Esophagus (tissue), 2 donors: Measurements from ENCODE around the gene PPP2R5C. TPM values are rescaled to one million over a fixed set of nuclear protein-coding genes. Genes with fewer than 3 reads are reported as not detected.
A peak's percentile ranks its signal among the peaks of the same experiment; 100 is the strongest.

ENCODE experiments used
- H3K27ac ChIP-seq, 2 donors: one replicate each; pipeline ENCODE4 v1.5.1; 2013; ENCODE audit warnings: low read depth in 2 of 2, mild to moderate bottlenecking in 2 of 2, inconsistent platforms in 1 of 2, low read length in 1 of 2, moderate library complexity in 1 of 2
- H3K27me3 ChIP-seq, 2 donors: one replicate each; pipeline ENCODE4 v1.6.1; 2013; ENCODE audit warnings: low read length in 2 of 2, control low read depth in 1 of 2, mild to moderate bottlenecking in 1 of 2; ENCODE audit not compliant: insufficient read depth in 2 of 2, control insufficient read depth in 1 of 2
- H3K36me3 ChIP-seq, 2 donors: one replicate each; pipeline ENCODE4 v1.6.1; 2013; ENCODE audit warnings: low read length in 1 of 2; ENCODE audit not compliant: control insufficient read depth in 2 of 2, insufficient read depth in 2 of 2
- H3K4me1 ChIP-seq, 2 donors: one replicate each; pipeline ENCODE4 v1.6.1; 2013; ENCODE audit warnings: low read length in 1 of 2; ENCODE audit not compliant: control insufficient read depth in 2 of 2, insufficient read depth in 2 of 2
- H3K4me3 ChIP-seq, 2 donors: one replicate each; pipeline ENCODE4 v1.5.1; 2013; ENCODE audit warnings: low read length in 2 of 2, mild to moderate bottlenecking in 2 of 2, low read depth in 1 of 2, moderate library complexity in 1 of 2
- H3K9me3 ChIP-seq, 2 donors: one replicate each; pipeline ENCODE4 v1.6.1; 2013; ENCODE audit warnings: mild to moderate bottlenecking in 2 of 2, low read depth in 1 of 2, low read length in 1 of 2, moderate library complexity in 1 of 2; ENCODE audit not compliant: control insufficient read depth in 2 of 2, insufficient read depth in 1 of 2
- WGBS, 2 donors: extraction: QIAGEN DNeasy Blood & Tissue Kit; methylation state at CpG; one replicate each; pipeline ENCODE4 v1.1.7; 2013; 5-methylcytosine and 5-hydroxymethylcytosine counted together
- polyA plus RNA-seq, 2 donors: library from polyadenylated mRNA; stranded (reverse); fragments of 200-250 nt; gene quantifications; one replicate each; pipeline ENCODE4 v1.2.3, GENCODE V29; 2013
- donor health status: healthy with polysubstance abuse.
- donor health status: Bipolar disorder and iron deficiency.

PPP2R5C gene
- polyA plus RNA-seq, 2 donors = 64.8 to 87.3 TPM

DNA sequence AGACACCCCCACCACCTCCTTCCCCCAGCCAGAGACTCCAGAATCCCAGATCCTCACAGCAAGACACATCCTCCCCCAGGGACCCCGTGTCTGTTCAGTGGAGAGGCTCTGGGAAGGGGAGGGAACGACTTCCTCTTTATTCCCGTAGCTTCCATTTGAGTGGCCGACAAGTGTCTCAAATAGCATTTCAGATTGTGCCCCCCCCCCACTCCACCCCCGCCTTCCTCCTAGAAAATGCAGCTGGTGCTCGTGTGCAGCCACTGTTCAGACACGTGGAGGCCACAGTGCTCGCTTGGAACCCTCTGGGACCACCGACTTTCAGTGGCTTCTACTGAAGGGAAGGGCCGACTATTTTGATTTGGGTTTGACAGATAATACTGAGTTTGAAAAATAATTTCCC lies 14.3 kb downstream of the PPP2R5C start:
- peaks cover 0 to 3% of the 10 kb centered on the region in 2 donors for H3K4me1 ChIP-seq
- H3K36me3 ChIP-seq = no peaks in the 10 kb centered on the region
- H3K27ac ChIP-seq = no peak overlapping the region
- no peaks in the 10 kb centered on the region for H3K27me3 ChIP-seq
- H3K9me3 ChIP-seq = no peaks in the 10 kb centered on the region
- no peak overlapping the region for H3K4me3 ChIP-seq
- WGBS, 2 donors = 80 to 82% methylated on average over 9 to 10 of the region's 10 CpGs

- H3K9me3 ChIP-seq = no peaks in the 10 kb centered on the region
- H3K27me3 ChIP-seq = no peaks in the 10 kb centered on the region
- H3K36me3 ChIP-seq = no peaks in the 10 kb centered on the region
- H3K4me3 ChIP-seq = no peak overlapping the region
- H3K4me1 ChIP-seq = peaks cover 0 to 7% of the 10 kb centered on the region in 2 donors
- no peak overlapping the region for H3K27ac ChIP-seq
- WGBS, 2 donors = 80 to 88% methylated on average over 6 of the region's 6 CpGs
These were observed 14.8 kb downstream of the PPP2R5C start for GRCh38 chr14:101776344-101776743.

GRCh38 chr14:101780390-101780789 lies 18.9 kb downstream of the PPP2R5C start:
- H3K27me3 ChIP-seq = no peaks in the 10 kb centered on the region
- H3K27ac ChIP-seq = no peak overlapping the region

GRCh38 chr14:101780887-101781239 lies 19.4 kb downstream of the PPP2R5C start:
- Histone ChIP-seq H3K27ac (no peak overlapping the region), H3K27me3 (no peaks in the 10 kb centered on the region), H3K36me3 (no peaks in the 10 kb centered on the region), H3K4me1 (peaks cover 0 to 7% of the 10 kb centered on the region in 2 donors), H3K4me3 (peak overlapping the region; percentile 41 to 56), H3K9me3 (no peaks in the 10 kb centered on the region)
- 16 to 23% methylated on average over 15 of the region's 15 CpGs for WGBS, 2 donors

More at GRCh38 chr14:101780390-101780789, 18.9 kb downstream of the PPP2R5C start:
- no peaks in the 10 kb centered on the region for H3K36me3 ChIP-seq
- peaks cover 0 to 7% of the 10 kb centered on the region in 2 donors for H3K4me1 ChIP-seq
- 75 to 81% methylated on average over 11 of the region's 11 CpGs for WGBS, 2 donors
- H3K9me3 ChIP-seq = no peaks in the 10 kb centered on the region
- H3K4me3 ChIP-seq = no peak overlapping the region

DNA sequence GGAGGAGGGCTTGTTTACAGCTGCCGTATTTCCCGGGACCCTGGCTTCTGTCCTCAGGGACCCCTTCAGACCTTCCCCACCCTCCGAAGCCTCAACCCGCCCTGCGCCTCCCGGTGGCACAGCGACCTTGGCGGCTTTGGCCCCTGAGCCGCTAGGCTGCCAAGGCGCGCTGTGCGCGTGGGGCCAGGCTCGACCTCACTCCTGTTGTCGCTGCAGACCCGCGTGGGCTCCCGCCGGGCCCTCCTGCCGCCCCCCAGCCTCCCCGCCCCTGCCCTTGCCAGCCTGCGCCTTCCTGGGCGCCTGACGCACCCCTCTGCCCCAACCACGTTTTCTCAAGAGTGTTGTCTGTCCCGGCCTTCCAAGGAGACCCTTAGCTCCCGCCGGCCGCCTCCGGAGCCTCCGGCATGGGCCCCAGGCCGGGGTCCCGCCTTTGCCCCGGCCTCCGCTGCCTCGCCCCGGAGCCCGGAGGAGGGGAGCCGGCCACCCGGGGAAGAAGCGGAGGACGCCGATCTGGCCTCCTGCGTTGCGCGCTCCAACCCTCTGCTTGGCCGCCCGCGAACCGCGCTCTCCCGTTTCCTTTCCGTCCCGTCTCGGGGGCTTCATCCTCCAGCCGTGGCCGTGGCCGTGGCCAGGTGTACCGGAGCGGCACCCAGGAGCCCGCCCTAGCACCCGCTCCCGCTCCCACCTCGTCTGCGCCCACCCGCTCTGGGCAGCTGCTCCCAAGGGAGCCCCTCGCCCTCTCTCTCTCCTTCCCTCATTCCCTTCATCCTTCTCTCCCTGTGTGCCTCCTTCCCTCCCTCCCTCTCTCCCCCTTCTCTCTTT lies 19.9 kb downstream of the PPP2R5C start:
- no peaks in the 10 kb centered on the region for H3K9me3 ChIP-seq
- H3K4me3 ChIP-seq = peak overlapping the region; percentile 41 to 56
- H3K27me3 ChIP-seq = no peaks in the 10 kb centered on the region
- no peak overlapping the region for H3K27ac ChIP-seq
- no peaks in the 10 kb centered on the region for H3K36me3 ChIP-seq
- H3K4me1 ChIP-seq = peaks cover 0 to 7% of the 10 kb centered on the region in 2 donors
- 0 to 2% methylated on average over 49 to 67 of the region's 67 CpGs for WGBS, 2 donors

DNA sequence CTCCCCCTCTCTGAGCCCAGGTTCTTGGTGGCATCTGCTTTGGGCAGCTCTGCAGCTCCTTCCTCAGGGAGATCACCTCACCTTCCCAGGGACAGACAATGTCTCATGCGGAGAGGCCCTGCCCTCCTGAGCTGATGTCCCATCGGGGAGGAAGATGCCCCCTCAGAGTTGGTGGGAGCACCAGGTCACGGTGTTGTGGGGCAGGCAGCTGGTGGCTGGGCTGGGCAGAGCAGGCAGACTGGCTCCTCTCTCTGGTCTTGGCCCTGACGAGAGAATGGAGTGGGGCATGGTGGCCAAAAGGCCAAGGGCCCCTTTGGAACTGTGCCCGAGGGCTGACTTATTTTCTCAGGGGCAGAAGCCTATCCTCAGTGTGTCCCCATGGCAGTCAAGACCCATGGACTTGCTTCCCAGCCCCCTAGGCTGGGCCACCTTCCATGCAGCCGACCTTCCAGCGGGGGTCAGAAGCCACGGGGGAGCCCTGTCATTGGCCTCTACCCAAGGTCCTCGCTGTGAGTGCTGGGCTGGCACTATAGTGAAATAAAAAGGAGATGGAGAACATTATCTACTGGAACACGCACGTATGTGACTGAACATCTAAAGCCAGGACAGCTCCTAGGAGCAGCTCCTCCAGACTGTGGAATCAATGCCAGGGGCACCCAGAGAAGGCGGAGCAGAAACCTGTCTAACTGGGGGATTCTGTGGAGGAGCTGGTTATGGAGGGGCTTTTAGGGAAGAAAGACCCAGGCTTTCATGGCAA lies 21.9 kb downstream of the PPP2R5C start:
- H3K36me3 ChIP-seq = peaks cover 0 to 3% of the 10 kb centered on the region in 2 donors
- no peak overlapping the region for H3K4me3 ChIP-seq
- H3K27ac ChIP-seq = no peak overlapping the region
- H3K27me3 ChIP-seq = no peaks in the 10 kb centered on the region
- peaks cover 0 to 7% of the 10 kb centered on the region in 2 donors for H3K4me1 ChIP-seq
- no peaks in the 10 kb centered on the region for H3K9me3 ChIP-seq
- 90 to 95% methylated on average over 12 of the region's 12 CpGs for WGBS, 2 donors

GRCh38 chr14:101784631-101785030 lies 23.1 kb downstream of the PPP2R5C start:
- H3K4me1 ChIP-seq = peaks cover 0 to 7% of the 10 kb centered on the region in 2 donors
- 75 to 79% methylated on average over 6 of the region's 6 CpGs for WGBS, 2 donors
- peaks cover 0 to 3% of the 10 kb centered on the region in 2 donors for H3K36me3 ChIP-seq
- H3K4me3 ChIP-seq = no peak overlapping the region
- H3K9me3 ChIP-seq = no peaks in the 10 kb centered on the region
- no peaks in the 10 kb centered on the region for H3K27me3 ChIP-seq
- H3K27ac ChIP-seq = no peak overlapping the region

DNA sequence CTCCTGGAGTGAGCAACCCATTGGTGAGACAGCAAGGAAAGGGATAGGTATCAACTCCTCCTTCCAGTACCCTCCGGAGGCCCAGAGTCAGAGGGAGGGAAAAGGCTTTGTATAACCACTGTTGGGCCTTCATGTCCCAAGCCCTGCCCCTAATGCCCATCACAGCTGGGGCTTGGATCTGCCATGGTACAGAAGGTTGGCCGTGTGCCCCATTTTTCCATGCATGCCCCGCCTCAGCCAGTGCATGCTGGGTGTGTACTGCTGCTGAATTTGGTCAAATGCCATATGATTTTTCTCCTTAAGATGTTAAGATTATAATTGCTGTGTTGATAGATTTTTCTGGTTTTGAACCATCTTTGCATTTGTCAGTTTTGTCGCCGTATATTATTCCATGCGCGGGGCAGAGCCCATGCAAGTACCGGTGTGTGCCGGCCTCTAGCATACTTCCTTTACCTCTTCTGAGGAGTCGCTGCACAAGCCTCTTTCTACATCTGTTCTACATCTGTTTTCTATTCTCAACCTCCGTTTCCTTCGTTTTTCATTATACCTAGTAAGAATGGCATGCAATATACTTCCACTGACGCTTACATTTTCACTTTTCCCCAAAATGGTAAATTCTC lies 26.6 kb downstream of the PPP2R5C start:
- Histone ChIP-seq H3K4me3 (no peak overlapping the region), H3K9me3 (no peaks in the 10 kb centered on the region), H3K4me1 (no peaks in the 10 kb centered on the region), H3K36me3 (peaks cover 0 to 3% of the 10 kb centered on the region in 2 donors), H3K27ac (no peak overlapping the region), H3K27me3 (no peaks in the 10 kb centered on the region)
- WGBS, 2 donors = 89 to 90% methylated on average over 13 of the region's 13 CpGs

DNA sequence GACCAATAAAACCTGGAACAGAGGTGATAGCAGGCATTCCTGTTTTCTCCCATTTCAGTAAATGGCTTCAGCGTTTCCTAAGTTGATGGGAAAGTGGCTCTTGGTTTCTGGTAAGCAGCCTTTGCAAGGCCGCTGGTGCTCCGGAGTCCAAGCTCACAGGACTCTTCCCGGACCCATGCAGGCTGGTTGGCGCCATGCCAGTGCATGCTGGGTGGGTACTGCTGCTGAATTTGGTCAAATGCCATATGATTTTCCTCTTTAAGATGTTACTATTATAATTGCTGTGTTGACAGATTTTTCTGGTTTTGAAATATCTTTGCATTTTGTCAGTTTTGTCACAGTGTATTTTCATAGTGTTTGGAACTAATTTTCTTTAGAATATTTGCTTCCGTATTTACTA lies 27.7 kb downstream of the PPP2R5C start:
- 70 to 75% methylated on average over 6 of the region's 6 CpGs for WGBS, 2 donors
- no peaks in the 10 kb centered on the region for H3K27me3 ChIP-seq
- no peak overlapping the region for H3K4me3 ChIP-seq
- no peaks in the 10 kb centered on the region for H3K9me3 ChIP-seq
- H3K4me1 ChIP-seq = no peaks in the 10 kb centered on the region
- H3K27ac ChIP-seq = no peak overlapping the region
- H3K36me3 ChIP-seq = peaks cover 0 to 3% of the 10 kb centered on the region in 2 donors
